K562 (cell line): ENCODE measurements around the gene CBX4. TPM values are rescaled to one million over a fixed set of nuclear protein-coding genes. Genes with fewer than 3 reads are reported as not detected.

Experiments
- ARNT ChIP-seq, 2 experiments: fragments of 450-650 bp; IDR thresholded peaks; 2 replicates each; pipeline ENCODE4 v1.6.1; 2016; ENCODE audit warnings: mild to moderate bottlenecking in 1 of 2
- KDM2B ChIP-seq: fragments of 250-450 bp; sonication (Bioruptor Pico); IDR thresholded peaks from 2 replicates; pipeline ENCODE4 v1.8.0; 2021; ENCODE audit warnings: mild to moderate bottlenecking, moderate library complexity
- MCM7 ChIP-seq, 2 experiments: fragments of 450-650 bp; IDR thresholded peaks; 2 replicates each; pipeline ENCODE4 v1.6.1; 2016 to 2018
- SAFB2 ChIP-seq: fragments of 200-400 bp; formaldehyde crosslinking; IDR thresholded peaks from 2 replicates; pipeline ENCODE4 v1.6.1; 2018; ENCODE audit warnings: borderline replicate concordance, low read length, low read depth, moderate library complexity; ENCODE audit not compliant: severe bottlenecking
- TEAD4 ChIP-seq, 2 experiments: sonication (generic) in 1 of 2; formaldehyde crosslinking in 1 of 2; IDR thresholded peaks; 2 replicates each; pipeline versions ENCODE4 v1.6.1 to v1.8.0; 2012 to 2022; ENCODE audit warnings: borderline replicate concordance in 1 of 2, inconsistent platforms in 1 of 2, low read length in 1 of 2, mild to moderate bottlenecking in 1 of 2, missing genetic modification reagents in 1 of 2
- ZFP36 ChIP-seq: fragments of 150-350 bp; IDR thresholded peaks from 2 replicates; pipeline ENCODE4 v1.6.1; 2018; ENCODE audit warnings: low read length, low read depth; ENCODE audit not compliant: partially characterized antibody
- ZNF75A ChIP-seq: fragments of 450-650 bp; formaldehyde crosslinking; IDR thresholded peaks from 2 replicates; pipeline ENCODE4 v1.4.0; 2020; ENCODE audit warnings: mild to moderate bottlenecking
- polyA plus RNA-seq, 8 experiments: library from polyadenylated mRNA; depleted of rRNA in 4 of 8; stranded (reverse) in 5 of 8; unstranded in 3 of 8; fragments of >200 nt; fragmentation: Nextera tagmentation in 2 of 8; fragmentation: Illumina TruSeq in 1 of 8; extraction: Ambion mirVana in 2 of 8; extraction: Trizol in 1 of 8; gene quantifications; 2 replicates each; pipeline versions ENCODE4 v1.2.1 to v1.2.3, GENCODE V29; 2011 to 2014; ENCODE audit warnings: inconsistent platforms in 1 of 8, missing spikeins in 1 of 8
- total RNA-seq, 7 experiments: library from RNA; depleted of rRNA in 6 of 7; stranded (reverse); fragments of >200 nt in 6 of 7; fragmentation: Illumina TruSeq in 2 of 7; extraction: Trizol in 2 of 7; gene quantifications; 2 replicates each; pipeline versions ENCODE4 v1.2.1 to v1.2.3, GENCODE V29; 2011 to 2021; ENCODE audit warnings: low replicate concordance in 1 of 7
- TF ChIP-seq, protein P1 (sequence below): fragments of 450-650 bp; IDR thresholded peaks from 2 replicates; pipeline ENCODE4 v1.7.0; 2016; ENCODE audit warnings: borderline replicate concordance
- TF ChIP-seq, protein P2 (sequence below): fragments of 250-450 bp; sonication (Bioruptor Pico); IDR thresholded peaks from 2 replicates; pipeline ENCODE4 v1.4.0; 2020; ENCODE audit warnings: mild to moderate bottlenecking, moderate library complexity, borderline replicate concordance
- TF ChIP-seq, protein P3 (sequence below): IDR thresholded peaks from 2 replicates; pipeline ENCODE4 v1.6.1; 2016; ENCODE audit warnings: missing genetic modification characterization, missing compliant biosample characterization
- TF ChIP-seq, protein P4 (sequence below): sonication (generic); formaldehyde crosslinking; IDR thresholded peaks from 2 replicates; pipeline ENCODE4 v1.4.0; 2020; ENCODE audit warnings: mild to moderate bottlenecking, missing genetic modification reagents
- TF ChIP-seq, protein P5 (sequence below): fragments of 450-650 bp; IDR thresholded peaks from 2 replicates; pipeline ENCODE4 v1.7.1; 2018; ENCODE audit warnings: mild to moderate bottlenecking, low read depth; ENCODE audit not compliant: partially characterized antibody

Gene CBX4
- total and polyA plus RNA-seq, 9 of the 15 experiments (the other 6 are each of a cell fraction or from before 2014, with no cell fraction given) = 0.98 to 50.5 (median 10.0) TPM

DNA sequence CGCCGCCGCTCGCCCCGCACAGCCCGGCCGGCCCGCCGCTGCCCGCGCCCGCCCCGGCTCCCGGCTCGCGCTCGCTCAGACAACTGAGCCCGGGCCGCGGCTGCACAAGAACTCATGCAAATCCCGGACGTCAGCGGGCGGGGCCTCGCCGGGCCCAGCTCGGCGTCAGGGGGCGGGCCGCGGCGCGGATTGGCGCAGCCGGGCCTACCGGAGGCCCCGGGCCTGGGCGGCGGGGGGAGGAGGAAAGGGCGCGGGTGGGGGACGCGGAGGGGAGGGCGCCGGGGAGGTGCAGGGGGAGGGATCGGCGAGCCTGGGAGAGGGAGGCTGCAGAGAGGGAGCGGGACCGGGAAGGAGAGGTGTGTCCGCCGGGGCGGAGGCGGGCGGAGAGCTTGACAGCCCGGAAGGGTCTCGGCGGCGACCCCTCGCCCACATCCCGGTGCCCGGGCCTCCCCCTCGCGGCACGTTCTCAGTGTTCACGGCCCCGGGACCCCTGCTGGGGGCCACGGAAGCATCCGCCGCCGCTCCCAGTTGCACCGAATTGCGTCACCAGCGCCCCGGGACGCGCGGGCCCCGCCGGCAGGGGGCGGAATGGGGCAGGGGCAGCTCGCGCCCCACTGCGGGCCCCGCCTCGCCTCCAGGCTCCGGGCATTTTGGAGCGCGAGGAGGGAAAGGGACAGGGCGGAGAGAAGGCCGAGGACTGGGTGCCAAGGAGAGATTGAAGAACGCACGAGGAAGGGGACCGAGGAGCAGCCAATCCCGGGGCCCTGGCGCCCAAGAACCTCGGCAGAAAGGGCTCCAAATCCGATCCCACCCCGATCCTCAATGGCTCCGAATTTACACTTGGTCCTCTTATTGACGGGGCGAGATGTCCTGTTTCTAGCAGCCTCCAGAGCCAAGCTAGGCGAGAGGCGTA, at the start of gene CBX4 (continued):
- TF ChIP-seq, protein P1, sequence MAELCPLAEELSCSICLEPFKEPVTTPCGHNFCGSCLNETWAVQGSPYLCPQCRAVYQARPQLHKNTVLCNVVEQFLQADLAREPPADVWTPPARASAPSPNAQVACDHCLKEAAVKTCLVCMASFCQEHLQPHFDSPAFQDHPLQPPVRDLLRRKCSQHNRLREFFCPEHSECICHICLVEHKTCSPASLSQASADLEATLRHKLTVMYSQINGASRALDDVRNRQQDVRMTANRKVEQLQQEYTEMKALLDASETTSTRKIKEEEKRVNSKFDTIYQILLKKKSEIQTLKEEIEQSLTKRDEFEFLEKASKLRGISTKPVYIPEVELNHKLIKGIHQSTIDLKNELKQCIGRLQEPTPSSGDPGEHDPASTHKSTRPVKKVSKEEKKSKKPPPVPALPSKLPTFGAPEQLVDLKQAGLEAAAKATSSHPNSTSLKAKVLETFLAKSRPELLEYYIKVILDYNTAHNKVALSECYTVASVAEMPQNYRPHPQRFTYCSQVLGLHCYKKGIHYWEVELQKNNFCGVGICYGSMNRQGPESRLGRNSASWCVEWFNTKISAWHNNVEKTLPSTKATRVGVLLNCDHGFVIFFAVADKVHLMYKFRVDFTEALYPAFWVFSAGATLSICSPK = no peak
- TF ChIP-seq, protein P2, sequence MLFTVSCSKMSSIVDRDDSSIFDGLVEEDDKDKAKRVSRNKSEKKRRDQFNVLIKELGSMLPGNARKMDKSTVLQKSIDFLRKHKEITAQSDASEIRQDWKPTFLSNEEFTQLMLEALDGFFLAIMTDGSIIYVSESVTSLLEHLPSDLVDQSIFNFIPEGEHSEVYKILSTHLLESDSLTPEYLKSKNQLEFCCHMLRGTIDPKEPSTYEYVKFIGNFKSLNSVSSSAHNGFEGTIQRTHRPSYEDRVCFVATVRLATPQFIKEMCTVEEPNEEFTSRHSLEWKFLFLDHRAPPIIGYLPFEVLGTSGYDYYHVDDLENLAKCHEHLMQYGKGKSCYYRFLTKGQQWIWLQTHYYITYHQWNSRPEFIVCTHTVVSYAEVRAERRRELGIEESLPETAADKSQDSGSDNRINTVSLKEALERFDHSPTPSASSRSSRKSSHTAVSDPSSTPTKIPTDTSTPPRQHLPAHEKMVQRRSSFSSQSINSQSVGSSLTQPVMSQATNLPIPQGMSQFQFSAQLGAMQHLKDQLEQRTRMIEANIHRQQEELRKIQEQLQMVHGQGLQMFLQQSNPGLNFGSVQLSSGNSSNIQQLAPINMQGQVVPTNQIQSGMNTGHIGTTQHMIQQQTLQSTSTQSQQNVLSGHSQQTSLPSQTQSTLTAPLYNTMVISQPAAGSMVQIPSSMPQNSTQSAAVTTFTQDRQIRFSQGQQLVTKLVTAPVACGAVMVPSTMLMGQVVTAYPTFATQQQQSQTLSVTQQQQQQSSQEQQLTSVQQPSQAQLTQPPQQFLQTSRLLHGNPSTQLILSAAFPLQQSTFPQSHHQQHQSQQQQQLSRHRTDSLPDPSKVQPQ (CRISPR knock-in tag) = no peak
- TF ChIP-seq ARNT (IDR thresholded peaks at IDR 0.05) (no peak), KDM2B (CRISPR knock-in tag) (peak; percentile 81; the same call in 1 of the 2 replicates), ZNF75A (CRISPR knock-in tag) (no peak), SAFB2 (no peak), MCM7 (IDR thresholded peaks at IDR 0.05) (no peak), ZFP36 (peak; percentile 7), TEAD4 (IDR thresholded peaks at IDR 0.05; ENCODE audit: low read length) (no peak), TEAD4 (CRISPR knock-in tag; IDR thresholded peaks at IDR 0.05; ENCODE audit: borderline replicate concordance) (no peak)
- TF ChIP-seq, protein P3, sequence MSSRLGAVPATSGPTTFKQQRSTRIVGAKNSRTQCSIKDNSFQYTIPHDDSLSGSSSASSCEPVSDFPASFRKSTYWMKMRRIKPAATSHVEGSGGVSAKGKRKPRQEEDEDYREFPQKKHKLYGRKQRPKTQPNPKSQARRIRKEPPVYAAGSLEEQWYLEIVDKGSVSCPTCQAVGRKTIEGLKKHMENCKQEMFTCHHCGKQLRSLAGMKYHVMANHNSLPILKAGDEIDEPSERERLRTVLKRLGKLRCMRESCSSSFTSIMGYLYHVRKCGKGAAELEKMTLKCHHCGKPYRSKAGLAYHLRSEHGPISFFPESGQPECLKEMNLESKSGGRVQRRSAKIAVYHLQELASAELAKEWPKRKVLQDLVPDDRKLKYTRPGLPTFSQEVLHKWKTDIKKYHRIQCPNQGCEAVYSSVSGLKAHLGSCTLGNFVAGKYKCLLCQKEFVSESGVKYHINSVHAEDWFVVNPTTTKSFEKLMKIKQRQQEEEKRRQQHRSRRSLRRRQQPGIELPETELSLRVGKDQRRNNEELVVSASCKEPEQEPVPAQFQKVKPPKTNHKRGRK = no peak
- TF ChIP-seq, protein P4, sequence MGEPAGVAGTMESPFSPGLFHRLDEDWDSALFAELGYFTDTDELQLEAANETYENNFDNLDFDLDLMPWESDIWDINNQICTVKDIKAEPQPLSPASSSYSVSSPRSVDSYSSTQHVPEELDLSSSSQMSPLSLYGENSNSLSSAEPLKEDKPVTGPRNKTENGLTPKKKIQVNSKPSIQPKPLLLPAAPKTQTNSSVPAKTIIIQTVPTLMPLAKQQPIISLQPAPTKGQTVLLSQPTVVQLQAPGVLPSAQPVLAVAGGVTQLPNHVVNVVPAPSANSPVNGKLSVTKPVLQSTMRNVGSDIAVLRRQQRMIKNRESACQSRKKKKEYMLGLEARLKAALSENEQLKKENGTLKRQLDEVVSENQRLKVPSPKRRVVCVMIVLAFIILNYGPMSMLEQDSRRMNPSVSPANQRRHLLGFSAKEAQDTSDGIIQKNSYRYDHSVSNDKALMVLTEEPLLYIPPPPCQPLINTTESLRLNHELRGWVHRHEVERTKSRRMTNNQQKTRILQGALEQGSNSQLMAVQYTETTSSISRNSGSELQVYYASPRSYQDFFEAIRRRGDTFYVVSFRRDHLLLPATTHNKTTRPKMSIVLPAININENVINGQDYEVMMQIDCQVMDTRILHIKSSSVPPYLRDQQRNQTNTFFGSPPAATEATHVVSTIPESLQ = no peak
- TF ChIP-seq, protein P5, sequence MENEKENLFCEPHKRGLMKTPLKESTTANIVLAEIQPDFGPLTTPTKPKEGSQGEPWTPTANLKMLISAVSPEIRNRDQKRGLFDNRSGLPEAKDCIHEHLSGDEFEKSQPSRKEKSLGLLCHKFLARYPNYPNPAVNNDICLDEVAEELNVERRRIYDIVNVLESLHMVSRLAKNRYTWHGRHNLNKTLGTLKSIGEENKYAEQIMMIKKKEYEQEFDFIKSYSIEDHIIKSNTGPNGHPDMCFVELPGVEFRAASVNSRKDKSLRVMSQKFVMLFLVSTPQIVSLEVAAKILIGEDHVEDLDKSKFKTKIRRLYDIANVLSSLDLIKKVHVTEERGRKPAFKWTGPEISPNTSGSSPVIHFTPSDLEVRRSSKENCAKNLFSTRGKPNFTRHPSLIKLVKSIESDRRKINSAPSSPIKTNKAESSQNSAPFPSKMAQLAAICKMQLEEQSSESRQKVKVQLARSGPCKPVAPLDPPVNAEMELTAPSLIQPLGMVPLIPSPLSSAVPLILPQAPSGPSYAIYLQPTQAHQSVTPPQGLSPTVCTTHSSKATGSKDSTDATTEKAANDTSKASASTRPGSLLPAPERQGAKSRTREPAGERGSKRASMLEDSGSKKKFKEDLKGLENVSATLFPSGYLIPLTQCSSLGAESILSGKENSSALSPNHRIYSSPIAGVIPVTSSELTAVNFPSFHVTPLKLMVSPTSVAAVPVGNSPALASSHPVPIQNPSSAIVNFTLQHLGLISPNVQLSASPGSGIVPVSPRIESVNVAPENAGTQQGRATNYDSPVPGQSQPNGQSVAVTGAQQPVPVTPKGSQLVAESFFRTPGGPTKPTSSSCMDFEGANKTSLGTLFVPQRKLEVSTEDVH = peak; percentile 48
